ENCODE results near the gene CYP2D6.
A peak's percentile ranks its signal among the peaks of the same experiment; 100 is the strongest.
"Not testable (repeated sequence)": the region's sequence is repeated elsewhere in the genome, so short reads cannot be mapped to it uniquely, and the experiment has no call there.

Gene CYP2D6

GRCh38 chr22:42115420-42115830 lies 15.2 kb downstream of the CYP2D6 start:
- H3K4me3 Mint-ChIP-seq; H3K27me3 Mint-ChIP-seq; H3K36me3 Mint-ChIP-seq (ENCODE audit: insufficient read depth); ATAC-seq (replicated peaks; ENCODE audit: extremely low read depth, poor library complexity, severe bottlenecking); H3K9me3 Mint-ChIP-seq; DNase-seq (ENCODE audit: low spot score in 2 of 2); H3K27ac Mint-ChIP-seq (ENCODE audit: low read depth): not testable (repeated sequence)
- peaks cover 18% of the 10 kb centered on the region for H3K4me1 Mint-ChIP-seq

GRCh38 chr22:42114721-42115120 lies 15.9 kb downstream of the CYP2D6 start:
- Mint-ChIP-seq H3K9me3 (peaks cover 8% of the 10 kb centered on the region), H3K27me3 (no peaks in the 10 kb centered on the region), H3K4me3 (no peak overlapping the region), H3K4me1 (peaks cover 11% of the 10 kb centered on the region), H3K27ac (ENCODE audit: low read depth) (no peak overlapping the region), H3K36me3 (ENCODE audit: insufficient read depth) (no peaks in the 10 kb centered on the region)
- no peak for ATAC-seq (replicated peaks; ENCODE audit: extremely low read depth, poor library complexity, severe bottlenecking)
- DNase-seq (ENCODE audit: low spot score in 2 of 2), result no peak

DNA sequence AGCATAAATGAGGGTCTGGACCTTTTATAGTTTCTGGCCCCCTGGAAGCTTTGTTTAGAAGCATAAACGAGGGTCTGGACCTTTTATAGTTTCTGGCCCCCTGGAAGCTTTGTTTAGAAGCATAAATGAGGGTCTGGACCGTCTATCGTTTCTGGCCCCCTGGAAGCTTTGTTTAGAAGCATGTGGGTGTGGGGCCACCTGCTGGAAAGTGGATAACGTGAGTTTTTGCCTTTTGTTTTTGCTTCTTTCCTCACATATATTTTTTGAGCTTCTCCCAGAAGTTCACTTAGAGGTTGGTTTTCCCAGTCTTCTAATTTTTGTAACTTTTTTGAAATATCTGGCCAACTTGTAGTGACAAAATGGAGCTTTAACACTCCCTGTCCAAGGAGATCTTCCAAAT lies 17.8 kb downstream of the CYP2D6 start:
- H3K4me3 Mint-ChIP-seq; DNase-seq (ENCODE audit: low spot score in 2 of 2); H3K27me3 Mint-ChIP-seq; H3K4me1 Mint-ChIP-seq; ATAC-seq (replicated peaks; ENCODE audit: extremely low read depth, poor library complexity, severe bottlenecking); H3K9me3 Mint-ChIP-seq; H3K36me3 Mint-ChIP-seq (ENCODE audit: insufficient read depth); H3K27ac Mint-ChIP-seq (ENCODE audit: low read depth): not testable (repeated sequence)

GRCh38 chr22:42111798-42112197 lies 18.8 kb downstream of the CYP2D6 start:
- no peak overlapping the region for H3K4me3 Mint-ChIP-seq
- ATAC-seq (replicated peaks; ENCODE audit: extremely low read depth, poor library complexity, severe bottlenecking) (no peak), DNase-seq (ENCODE audit: low spot score in 2 of 2) (no peak)
- H3K27ac Mint-ChIP-seq (ENCODE audit: low read depth), result no peak overlapping the region
- H3K27me3 Mint-ChIP-seq, result no peaks in the 10 kb centered on the region
- H3K4me1 Mint-ChIP-seq, result no peaks in the 10 kb centered on the region
- peaks cover 8% of the 10 kb centered on the region for H3K9me3 Mint-ChIP-seq
- no peaks in the 10 kb centered on the region for H3K36me3 Mint-ChIP-seq (ENCODE audit: insufficient read depth)

GRCh38 chr22:42108848-42109247 lies 21.8 kb downstream of the CYP2D6 start:
- Mint-ChIP-seq H3K36me3 (ENCODE audit: insufficient read depth) (peaks cover 3% of the 10 kb centered on the region), H3K4me1 (no peaks in the 10 kb centered on the region), H3K9me3 (peaks cover 4% of the 10 kb centered on the region), H3K27ac (ENCODE audit: low read depth) (no peak overlapping the region), H3K27me3 (no peaks in the 10 kb centered on the region), H3K4me3 (no peak overlapping the region)
- DNase-seq (ENCODE audit: low spot score in 2 of 2), result no peak
- no peak for ATAC-seq (replicated peaks; ENCODE audit: extremely low read depth, poor library complexity, severe bottlenecking)

DNA sequence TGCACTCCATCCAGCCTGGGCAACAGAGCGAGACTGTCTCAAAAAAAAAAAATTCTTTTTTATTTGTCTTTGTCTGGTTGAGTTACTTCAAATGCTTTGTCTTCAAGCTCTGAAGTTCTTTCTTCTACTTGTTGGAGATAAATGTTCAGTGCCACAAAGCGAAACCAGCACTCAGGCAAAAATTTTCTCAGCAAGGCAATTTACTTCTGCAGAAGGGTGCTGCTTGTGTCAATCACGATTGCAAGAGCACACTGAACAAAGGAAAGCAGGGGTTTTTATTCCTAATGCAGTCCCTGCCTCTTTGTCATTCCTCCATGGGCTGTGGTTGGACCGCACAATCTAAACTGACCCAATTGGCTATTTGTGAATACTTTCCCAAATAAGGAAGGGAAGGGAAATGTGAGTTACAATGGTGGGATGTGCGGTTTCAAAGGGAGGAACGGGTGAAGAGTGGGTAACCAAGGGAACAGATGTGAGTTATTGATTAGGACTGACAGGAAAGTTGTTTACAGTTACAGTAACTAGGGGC lies 26.2 kb downstream of the CYP2D6 start:
- not testable (repeated sequence) for H3K4me3 Mint-ChIP-seq; DNase-seq (ENCODE audit: low spot score in 2 of 2); ATAC-seq (replicated peaks; ENCODE audit: extremely low read depth, poor library complexity, severe bottlenecking)

GRCh38 chr22:42101199-42101598 lies 29.4 kb downstream of the CYP2D6 start:
- no peak overlapping the region for H3K4me3 Mint-ChIP-seq
- H3K27me3 Mint-ChIP-seq, result no peaks in the 10 kb centered on the region
- H3K27ac Mint-ChIP-seq (ENCODE audit: low read depth), result no peak overlapping the region
- H3K4me1 Mint-ChIP-seq, result no peaks in the 10 kb centered on the region
- no peak for DNase-seq (ENCODE audit: low spot score in 2 of 2)
- peaks cover 9% of the 10 kb centered on the region for H3K9me3 Mint-ChIP-seq
- H3K36me3 Mint-ChIP-seq (ENCODE audit: insufficient read depth), result peaks cover 3% of the 10 kb centered on the region
- no peak for ATAC-seq (replicated peaks; ENCODE audit: extremely low read depth, poor library complexity, severe bottlenecking)

More for the DNA sequence above, 26.2 kb downstream of the CYP2D6 start:
- H3K9me3 Mint-ChIP-seq; H3K27me3 Mint-ChIP-seq; H3K4me1 Mint-ChIP-seq; H3K36me3 Mint-ChIP-seq (ENCODE audit: insufficient read depth); H3K27ac Mint-ChIP-seq (ENCODE audit: low read depth): not testable (repeated sequence)

GRCh38 chr22:42091455-42091782 lies 39.2 kb downstream of the CYP2D6 start:
- H3K27me3 Mint-ChIP-seq, result no peaks in the 10 kb centered on the region
- no peaks in the 10 kb centered on the region for H3K9me3 Mint-ChIP-seq
- H3K27ac Mint-ChIP-seq (ENCODE audit: low read depth), result peak overlapping the region; percentile 97
- ATAC-seq (replicated peaks; ENCODE audit: extremely low read depth, poor library complexity, severe bottlenecking), result no peak
- no peak for DNase-seq (ENCODE audit: low spot score in 2 of 2)
- peak overlapping the region; percentile 98 for H3K4me3 Mint-ChIP-seq
- H3K36me3 Mint-ChIP-seq (ENCODE audit: insufficient read depth), result peaks cover 23% of the 10 kb centered on the region
- H3K4me1 Mint-ChIP-seq, result peaks cover 26% of the 10 kb centered on the region

- peak within 1 kb of the TSS; percentile 97 for H3K27ac Mint-ChIP-seq (ENCODE audit: low read depth)
- peak within 1 kb of the TSS; percentile 98 for H3K4me3 Mint-ChIP-seq
- peak; percentile 91 to 98 for DNase-seq (ENCODE audit: low spot score in 2 of 2)
- H3K27me3 Mint-ChIP-seq, result no peaks in the 10 kb centered on the region
- H3K4me1 Mint-ChIP-seq, result peaks cover 26% of the 10 kb centered on the region
- no peaks in the 10 kb centered on the region for H3K9me3 Mint-ChIP-seq
- peak; percentile 89 for ATAC-seq (replicated peaks; ENCODE audit: extremely low read depth, poor library complexity, severe bottlenecking)
- H3K36me3 Mint-ChIP-seq (ENCODE audit: insufficient read depth), result peaks cover 26% of the 10 kb centered on the region
These were observed 39.8 kb downstream of the CYP2D6 start, which contains the start of gene NDUFA6 for GRCh38 chr22:42090596-42091454. Gene NDUFA6 (minus strand): TSS chr22:42090772. CDS start chr22:42090744, 28 bp downstream.

DNA sequence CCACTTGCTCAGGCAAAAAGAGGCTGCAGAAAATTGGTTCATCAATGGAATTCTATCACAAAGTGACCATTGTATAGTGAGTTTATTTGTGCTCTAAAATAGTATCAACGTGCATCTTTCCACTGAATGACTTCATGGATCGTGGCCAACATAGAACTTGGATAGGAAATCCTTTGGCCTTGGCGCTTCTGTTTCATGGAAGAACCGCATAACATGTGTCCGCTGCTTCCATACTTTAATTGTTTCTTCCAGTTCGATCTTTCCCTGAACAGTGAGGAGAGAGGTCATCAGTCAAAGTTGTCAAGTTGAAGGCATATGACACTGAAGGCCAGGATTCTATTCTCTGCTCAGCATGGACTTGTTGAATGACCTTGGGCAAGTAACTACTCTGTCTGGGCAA lies 44.6 kb downstream of the CYP2D6 start:
- Mint-ChIP-seq H3K36me3 (ENCODE audit: insufficient read depth) (peaks cover 44% of the 10 kb centered on the region), H3K9me3 (no peaks in the 10 kb centered on the region), H3K27me3 (no peaks in the 10 kb centered on the region), H3K4me3 (no peak overlapping the region), H3K4me1 (peaks cover 21% of the 10 kb centered on the region), H3K27ac (ENCODE audit: low read depth) (no peak overlapping the region)
- ATAC-seq (replicated peaks; ENCODE audit: extremely low read depth, poor library complexity, severe bottlenecking) (no peak), DNase-seq (ENCODE audit: low spot score in 2 of 2) (no peak)

DNA sequence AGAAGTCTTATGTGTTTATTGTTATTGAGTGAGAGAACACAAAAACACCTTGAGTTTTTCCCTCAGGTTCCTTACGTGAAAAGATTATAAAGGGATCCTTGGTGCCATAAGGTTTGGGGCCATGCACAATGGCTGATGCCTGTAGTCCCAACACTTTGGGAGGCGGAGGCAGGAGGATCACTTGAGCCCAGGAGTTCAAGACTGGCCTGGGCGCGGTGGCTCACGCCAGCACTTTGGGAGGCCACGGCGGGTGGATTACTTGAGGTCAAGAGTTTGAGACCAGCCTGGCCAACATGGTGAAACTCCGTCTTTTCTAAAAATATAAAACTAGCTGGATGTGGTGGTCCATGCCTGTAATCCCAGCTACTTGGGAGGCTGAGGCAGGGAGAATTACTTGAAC lies 45.7 kb downstream of the CYP2D6 start:
- ATAC-seq (replicated peaks; ENCODE audit: extremely low read depth, poor library complexity, severe bottlenecking), result no peak
- H3K4me3 Mint-ChIP-seq, result no peak overlapping the region
- H3K4me1 Mint-ChIP-seq, result peaks cover 25% of the 10 kb centered on the region
- no peaks in the 10 kb centered on the region for H3K9me3 Mint-ChIP-seq
- DNase-seq (ENCODE audit: low spot score in 2 of 2), result no peak
- H3K27me3 Mint-ChIP-seq, result no peaks in the 10 kb centered on the region
- H3K36me3 Mint-ChIP-seq (ENCODE audit: insufficient read depth), result peaks cover 39% of the 10 kb centered on the region
- H3K27ac Mint-ChIP-seq (ENCODE audit: low read depth), result no peak overlapping the region

- Mint-ChIP-seq H3K27me3 (no peaks in the 10 kb centered on the region), H3K36me3 (ENCODE audit: insufficient read depth) (peaks cover 43% of the 10 kb centered on the region), H3K9me3 (no peaks in the 10 kb centered on the region), H3K27ac (ENCODE audit: low read depth) (no peak overlapping the region), H3K4me1 (peaks cover 21% of the 10 kb centered on the region), H3K4me3 (no peak overlapping the region)
- no peak for ATAC-seq (replicated peaks; ENCODE audit: extremely low read depth, poor library complexity, severe bottlenecking)
- no peak for DNase-seq (ENCODE audit: low spot score in 2 of 2)
These were observed 47.5 kb downstream of the CYP2D6 start for GRCh38 chr22:42083119-42083518.

DNA sequence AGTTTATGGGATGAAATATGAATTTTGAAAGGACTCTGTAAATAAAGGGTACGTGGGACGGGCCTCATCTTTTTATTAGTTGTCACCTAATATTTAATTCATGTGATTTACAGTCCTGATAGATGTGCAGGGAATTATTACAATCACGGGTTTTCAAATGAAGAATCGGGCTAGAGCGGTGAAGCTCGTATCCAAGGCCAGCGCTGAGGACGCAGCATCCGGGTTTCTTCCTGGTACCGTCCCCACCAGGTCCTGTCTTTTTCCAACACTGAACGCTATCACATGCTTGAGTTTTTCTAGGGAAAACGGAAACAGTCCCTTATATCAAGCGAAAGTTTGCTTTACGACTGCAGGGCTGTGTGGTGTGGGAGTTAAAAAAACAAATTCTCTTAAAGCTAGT lies 50.3 kb downstream of the CYP2D6 start:
- DNase-seq (ENCODE audit: low spot score in 2 of 2), result no peak
- Mint-ChIP-seq H3K4me1 (peaks cover 21% of the 10 kb centered on the region), H3K27ac (ENCODE audit: low read depth) (peak overlapping the region; percentile 94), H3K4me3 (peak overlapping the region; percentile 96), H3K9me3 (no peaks in the 10 kb centered on the region), H3K27me3 (no peaks in the 10 kb centered on the region), H3K36me3 (ENCODE audit: insufficient read depth) (peaks cover 30% of the 10 kb centered on the region)
- no peak for ATAC-seq (replicated peaks; ENCODE audit: extremely low read depth, poor library complexity, severe bottlenecking)
